Liver (tissue), 9 donors: Measurements from ENCODE around the gene PADI3. TPM values are rescaled to one million over a fixed set of nuclear protein-coding genes. Genes with fewer than 3 reads are reported as not detected.

Experiments
- DNase-seq: peaks from one replicate; pipeline ENCODE4 v3.0.0-alpha.2; 2017; ENCODE audit warnings: low spot score
- H3K27ac ChIP-seq, 2 donors: one replicate each; pipeline ENCODE4 v1.7.0; 2013; ENCODE audit warnings: inconsistent platforms in 2 of 2, low read length in 2 of 2, control low read depth in 1 of 2, low read depth in 1 of 2, mild to moderate bottlenecking in 1 of 2
- H3K27me3 ChIP-seq, 4 donors: one replicate each; pipeline versions ENCODE4 v1.6.1 to v1.7.0; 2013; ENCODE audit warnings: low read length in 3 of 4, inconsistent platforms in 1 of 4, mild to moderate bottlenecking in 1 of 4, moderate library complexity in 1 of 4; ENCODE audit not compliant: control insufficient read depth in 4 of 4, insufficient read depth in 4 of 4
- H3K36me3 ChIP-seq, 4 donors: one replicate each; pipeline versions ENCODE4 v1.6.1 to v1.7.0; 2013; ENCODE audit warnings: low read length in 3 of 4, mild to moderate bottlenecking in 3 of 4, low read depth in 1 of 4, moderate library complexity in 1 of 4; ENCODE audit not compliant: control insufficient read depth in 4 of 4, insufficient read depth in 3 of 4
- H3K4me1 ChIP-seq, 4 donors: one replicate each; pipeline versions ENCODE4 v1.6.1 to v1.7.0; 2013; ENCODE audit warnings: low read length in 3 of 4, mild to moderate bottlenecking in 3 of 4, moderate library complexity in 1 of 4; ENCODE audit not compliant: control insufficient read depth in 4 of 4, insufficient read depth in 4 of 4
- H3K4me3 ChIP-seq, 3 donors: one replicate each; pipeline versions ENCODE4 v1.6.1 to v1.7.0; 2013; ENCODE audit warnings: low read length in 3 of 3, control low read depth in 1 of 3, low read depth in 1 of 3, mild to moderate bottlenecking in 1 of 3
- H3K9ac ChIP-seq, 2 donors: one replicate each; pipeline ENCODE4 v1.7.0; 2013; ENCODE audit warnings: low read length in 2 of 2, mild to moderate bottlenecking in 2 of 2, moderate library complexity in 2 of 2, control low read depth in 1 of 2, low read depth in 1 of 2
- H3K9me3 ChIP-seq, 4 donors: one replicate each; pipeline versions ENCODE4 v1.6.1 to v1.7.0; 2013; ENCODE audit warnings: low read length in 3 of 4; ENCODE audit not compliant: control insufficient read depth in 4 of 4
- EGR1 ChIP-seq, 2 donors: IDR thresholded peaks; 2 replicates each; pipeline ENCODE4 v1.6.1; 2016 to 2018; ENCODE audit warnings: antibody characterized with exemption in 2 of 2, low read depth in 2 of 2
- FOXA1 ChIP-seq: IDR thresholded peaks from 2 replicates; pipeline ENCODE4 v1.6.1; 2016; ENCODE audit warnings: antibody characterized with exemption
- FOXA2 ChIP-seq: IDR thresholded peaks from 2 replicates; pipeline ENCODE4 v1.6.1; 2016; ENCODE audit warnings: antibody characterized with exemption
- GABPA ChIP-seq, 2 donors: IDR thresholded peaks in 1 of 2; conservative IDR thresholded peaks in 1 of 2; 2 replicates each; pipeline ENCODE4 v1.6.1; 2016; ENCODE audit warnings: antibody characterized with exemption in 2 of 2, mild to moderate bottlenecking in 1 of 2, moderate library complexity in 1 of 2
- HNF4A ChIP-seq, 2 donors: conservative IDR thresholded peaks; 2 replicates each; pipeline ENCODE4 v1.6.1; 2016; ENCODE audit warnings: antibody characterized with exemption in 2 of 2, mild to moderate bottlenecking in 2 of 2
- HNF4G ChIP-seq: IDR thresholded peaks from 2 replicates; pipeline ENCODE4 v1.6.1; 2016; ENCODE audit warnings: antibody characterized with exemption
- JUND ChIP-seq, 2 donors: IDR thresholded peaks; 2 replicates each; pipeline ENCODE4 v1.6.1; 2016; ENCODE audit warnings: antibody characterized with exemption in 2 of 2
- NR2F2 ChIP-seq: IDR thresholded peaks from 2 replicates; pipeline ENCODE4 v1.6.1; 2016; ENCODE audit warnings: antibody characterized with exemption
- RAD21 ChIP-seq, 2 donors: IDR thresholded peaks; 2 replicates each; pipeline ENCODE4 v1.6.1; 2016; ENCODE audit warnings: antibody characterized with exemption in 2 of 2, mild to moderate bottlenecking in 2 of 2
- RXRA ChIP-seq, 2 donors: IDR thresholded peaks; 2 replicates each; pipeline ENCODE4 v1.6.1; 2017 to 2018; ENCODE audit warnings: antibody characterized with exemption in 2 of 2, mild to moderate bottlenecking in 1 of 2
- SP1 ChIP-seq: IDR thresholded peaks from 2 replicates; pipeline ENCODE4 v1.6.1; 2018; ENCODE audit warnings: antibody characterized with exemption, mild to moderate bottlenecking
- TAF1 ChIP-seq: conservative IDR thresholded peaks from 2 replicates; pipeline ENCODE4 v1.6.1; 2016; ENCODE audit warnings: antibody characterized with exemption, mild to moderate bottlenecking
- YY1 ChIP-seq: IDR thresholded peaks from 2 replicates; pipeline ENCODE4 v1.6.1; 2016; ENCODE audit warnings: antibody characterized with exemption, mild to moderate bottlenecking
- WGBS: extraction: QIAGEN DNeasy Blood & Tissue Kit; methylation state at CpG from one replicate; pipeline ENCODE4 v1.1.7; 2013; 5-methylcytosine and 5-hydroxymethylcytosine counted together
- polyA plus RNA-seq, 2 donors: library from polyadenylated mRNA; stranded (reverse) in 1 of 2; unstranded in 1 of 2; fragments of 200-250 nt in 1 of 2; fragments of >200 nt in 1 of 2; fragmentation: Nextera tagmentation in 1 of 2; extraction: Ambion mirVana in 1 of 2; gene quantifications; one replicate each; pipeline versions ENCODE4 v1.2.1 to v1.2.3, GENCODE V29; 2013 to 2015
- total RNA-seq, 2 donors: library from RNA; depleted of rRNA; stranded (reverse); fragments of >200 nt; gene quantifications; one replicate each; pipeline ENCODE4 v1.2.3, GENCODE V29; 2014
- TF ChIP-seq, protein P1 (sequence below): fragments of 150-350 bp; IDR thresholded peaks from 2 replicates; pipeline ENCODE4 v1.5.1; 2017; ENCODE audit warnings: improper control_type of control experiment, low read depth, low read length; ENCODE audit not compliant: missing input control
- TF ChIP-seq, protein P2 (sequence below): IDR thresholded peaks from 2 replicates; pipeline ENCODE4 v1.6.1; 2016; ENCODE audit warnings: antibody characterized with exemption, mild to moderate bottlenecking
- TF ChIP-seq, protein P3 (sequence below): IDR thresholded peaks from 2 replicates; pipeline ENCODE4 v1.6.1; 2016; ENCODE audit warnings: antibody characterized with exemption
- TF ChIP-seq, protein P4 (sequence below): IDR thresholded peaks from 2 replicates; pipeline ENCODE4 v1.6.1; 2016; ENCODE audit warnings: antibody characterized with exemption
- TF ChIP-seq, protein P5 (sequence below): IDR thresholded peaks from 2 replicates; pipeline ENCODE4 v1.6.1; 2016; ENCODE audit warnings: antibody characterized with exemption
- donor health status: healthy.
- donor health status: healthy.
- donor health status: healthy.
- donor health status: healthy.
- donor health status: healthy.

Gene PADI3
- total and polyA plus RNA-seq, 4 donors: not detected

DNA sequence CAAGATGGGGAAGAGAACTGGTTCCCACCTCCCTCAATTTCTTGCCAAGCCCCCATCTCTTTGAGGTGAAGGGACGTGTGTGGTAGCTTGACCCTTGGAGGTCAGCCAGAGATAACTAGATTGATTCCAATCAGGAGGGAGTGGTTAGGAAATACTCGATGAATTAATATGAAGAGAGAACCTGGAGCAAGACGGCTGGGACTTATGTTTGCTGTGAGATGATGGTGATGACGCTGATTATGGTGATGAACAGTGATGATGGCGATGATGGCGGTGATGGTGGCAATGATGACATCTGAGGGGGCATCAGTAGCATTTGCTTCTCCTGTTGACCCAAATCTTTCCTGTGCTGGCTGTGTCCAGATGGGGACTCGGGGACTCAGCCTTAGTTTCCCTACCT lies 43.2 kb upstream of the PADI3 start:
- no peak for DNase-seq
- TF ChIP-seq FOXA1: no peak
- TF ChIP-seq, protein P1, sequence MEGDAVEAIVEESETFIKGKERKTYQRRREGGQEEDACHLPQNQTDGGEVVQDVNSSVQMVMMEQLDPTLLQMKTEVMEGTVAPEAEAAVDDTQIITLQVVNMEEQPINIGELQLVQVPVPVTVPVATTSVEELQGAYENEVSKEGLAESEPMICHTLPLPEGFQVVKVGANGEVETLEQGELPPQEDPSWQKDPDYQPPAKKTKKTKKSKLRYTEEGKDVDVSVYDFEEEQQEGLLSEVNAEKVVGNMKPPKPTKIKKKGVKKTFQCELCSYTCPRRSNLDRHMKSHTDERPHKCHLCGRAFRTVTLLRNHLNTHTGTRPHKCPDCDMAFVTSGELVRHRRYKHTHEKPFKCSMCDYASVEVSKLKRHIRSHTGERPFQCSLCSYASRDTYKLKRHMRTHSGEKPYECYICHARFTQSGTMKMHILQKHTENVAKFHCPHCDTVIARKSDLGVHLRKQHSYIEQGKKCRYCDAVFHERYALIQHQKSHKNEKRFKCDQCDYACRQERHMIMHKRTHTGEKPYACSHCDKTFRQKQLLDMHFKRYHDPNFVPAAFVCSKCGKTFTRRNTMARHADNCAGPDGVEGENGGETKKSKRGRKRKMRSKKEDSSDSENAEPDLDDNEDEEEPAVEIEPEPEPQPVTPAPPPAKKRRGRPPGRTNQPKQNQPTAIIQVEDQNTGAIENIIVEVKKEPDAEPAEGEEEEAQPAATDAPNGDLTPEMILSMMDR: no peak
- TF ChIP-seq, protein P2, sequence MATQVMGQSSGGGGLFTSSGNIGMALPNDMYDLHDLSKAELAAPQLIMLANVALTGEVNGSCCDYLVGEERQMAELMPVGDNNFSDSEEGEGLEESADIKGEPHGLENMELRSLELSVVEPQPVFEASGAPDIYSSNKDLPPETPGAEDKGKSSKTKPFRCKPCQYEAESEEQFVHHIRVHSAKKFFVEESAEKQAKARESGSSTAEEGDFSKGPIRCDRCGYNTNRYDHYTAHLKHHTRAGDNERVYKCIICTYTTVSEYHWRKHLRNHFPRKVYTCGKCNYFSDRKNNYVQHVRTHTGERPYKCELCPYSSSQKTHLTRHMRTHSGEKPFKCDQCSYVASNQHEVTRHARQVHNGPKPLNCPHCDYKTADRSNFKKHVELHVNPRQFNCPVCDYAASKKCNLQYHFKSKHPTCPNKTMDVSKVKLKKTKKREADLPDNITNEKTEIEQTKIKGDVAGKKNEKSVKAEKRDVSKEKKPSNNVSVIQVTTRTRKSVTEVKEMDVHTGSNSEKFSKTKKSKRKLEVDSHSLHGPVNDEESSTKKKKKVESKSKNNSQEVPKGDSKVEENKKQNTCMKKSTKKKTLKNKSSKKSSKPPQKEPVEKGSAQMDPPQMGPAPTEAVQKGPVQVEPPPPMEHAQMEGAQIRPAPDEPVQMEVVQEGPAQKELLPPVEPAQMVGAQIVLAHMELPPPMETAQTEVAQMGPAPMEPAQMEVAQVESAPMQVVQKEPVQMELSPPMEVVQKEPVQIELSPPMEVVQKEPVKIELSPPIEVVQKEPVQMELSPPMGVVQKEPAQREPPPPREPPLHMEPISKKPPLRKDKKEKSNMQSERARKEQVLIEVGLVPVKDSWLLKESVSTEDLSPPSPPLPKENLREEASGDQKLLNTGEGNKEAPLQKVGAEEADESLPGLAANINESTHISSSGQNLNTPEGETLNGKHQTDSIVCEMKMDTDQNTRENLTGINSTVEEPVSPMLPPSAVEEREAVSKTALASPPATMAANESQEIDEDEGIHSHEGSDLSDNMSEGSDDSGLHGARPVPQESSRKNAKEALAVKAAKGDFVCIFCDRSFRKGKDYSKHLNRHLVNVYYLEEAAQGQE: no peak
- no peak for TF ChIP-seq YY1
- TF ChIP-seq RAD21 (IDR thresholded peaks at IDR 0.05): no peak
- TF ChIP-seq HNF4A (conservative IDR thresholded peaks at IDR 0.05): no peak
- TF ChIP-seq, protein P3, sequence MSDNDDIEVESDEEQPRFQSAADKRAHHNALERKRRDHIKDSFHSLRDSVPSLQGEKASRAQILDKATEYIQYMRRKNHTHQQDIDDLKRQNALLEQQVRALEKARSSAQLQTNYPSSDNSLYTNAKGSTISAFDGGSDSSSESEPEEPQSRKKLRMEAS: no peak
- no peak overlapping the region for H3K9ac ChIP-seq
- no peaks in the 10 kb centered on the region for H3K4me1 ChIP-seq
- H3K27ac ChIP-seq: no peak overlapping the region
- H3K4me3 ChIP-seq: no peak overlapping the region
- no peaks in the 10 kb centered on the region for H3K36me3 ChIP-seq
- peaks cover 0 to 3% (median 0%) of the 10 kb centered on the region in 4 donors for H3K27me3 ChIP-seq
- no peaks in the 10 kb centered on the region for H3K9me3 ChIP-seq
- WGBS: 84% methylated on average over 7 of the region's 7 CpGs

DNA sequence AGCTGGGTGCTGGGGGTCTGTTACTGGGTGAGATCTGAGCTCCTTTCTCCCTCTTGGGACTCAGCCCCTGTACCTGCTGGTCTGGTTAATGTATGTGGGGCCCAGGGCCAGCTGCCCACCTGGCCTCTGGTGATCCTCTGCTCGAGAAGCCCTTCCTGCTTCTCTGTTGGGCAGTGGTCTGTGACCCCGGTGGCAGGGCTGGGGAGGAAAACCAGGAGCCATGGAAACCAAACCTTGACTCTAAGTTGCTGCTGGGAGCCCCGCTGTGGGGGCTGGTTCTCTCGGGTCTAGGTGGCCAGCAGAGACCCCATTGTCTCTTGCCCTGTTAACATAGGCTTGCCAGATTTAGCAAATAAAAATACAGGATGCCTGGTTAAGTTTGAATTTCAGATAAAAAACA lies 42.7 kb upstream of the PADI3 start:
- Histone ChIP-seq H3K9ac (no peak overlapping the region), H3K27ac (no peak overlapping the region), H3K4me3 (no peak overlapping the region), H3K36me3 (no peaks in the 10 kb centered on the region), H3K4me1 (no peaks in the 10 kb centered on the region), H3K27me3 (peaks cover 0 to 3% (median 0%) of the 10 kb centered on the region in 4 donors), H3K9me3 (no peaks in the 10 kb centered on the region)
- TF ChIP-seq, protein P3: no peak
- TF ChIP-seq NR2F2: no peak
- TF ChIP-seq, protein P4, sequence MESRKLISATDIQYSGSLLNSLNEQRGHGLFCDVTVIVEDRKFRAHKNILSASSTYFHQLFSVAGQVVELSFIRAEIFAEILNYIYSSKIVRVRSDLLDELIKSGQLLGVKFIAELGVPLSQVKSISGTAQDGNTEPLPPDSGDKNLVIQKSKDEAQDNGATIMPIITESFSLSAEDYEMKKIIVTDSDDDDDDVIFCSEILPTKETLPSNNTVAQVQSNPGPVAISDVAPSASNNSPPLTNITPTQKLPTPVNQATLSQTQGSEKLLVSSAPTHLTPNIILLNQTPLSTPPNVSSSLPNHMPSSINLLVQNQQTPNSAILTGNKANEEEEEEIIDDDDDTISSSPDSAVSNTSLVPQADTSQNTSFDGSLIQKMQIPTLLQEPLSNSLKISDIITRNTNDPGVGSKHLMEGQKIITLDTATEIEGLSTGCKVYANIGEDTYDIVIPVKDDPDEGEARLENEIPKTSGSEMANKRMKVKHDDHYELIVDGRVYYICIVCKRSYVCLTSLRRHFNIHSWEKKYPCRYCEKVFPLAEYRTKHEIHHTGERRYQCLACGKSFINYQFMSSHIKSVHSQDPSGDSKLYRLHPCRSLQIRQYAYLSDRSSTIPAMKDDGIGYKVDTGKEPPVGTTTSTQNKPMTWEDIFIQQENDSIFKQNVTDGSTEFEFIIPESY: no peak
- TF ChIP-seq RAD21 (IDR thresholded peaks at IDR 0.05): no peak
- TF ChIP-seq RXRA (IDR thresholded peaks at IDR 0.05): no peak
- no peak for TF ChIP-seq GABPA (IDR thresholded peaks at IDR 0.05 in 1 of 2, conservative IDR thresholded peaks at IDR 0.05 in 1 of 2)
- TF ChIP-seq, protein P2: no peak
- TF ChIP-seq, protein P1: no peak
- no peak for TF ChIP-seq JUND (IDR thresholded peaks at IDR 0.05)
- no peak for TF ChIP-seq SP1
- no peak for TF ChIP-seq HNF4A (conservative IDR thresholded peaks at IDR 0.05)
- TF ChIP-seq, protein P5, sequence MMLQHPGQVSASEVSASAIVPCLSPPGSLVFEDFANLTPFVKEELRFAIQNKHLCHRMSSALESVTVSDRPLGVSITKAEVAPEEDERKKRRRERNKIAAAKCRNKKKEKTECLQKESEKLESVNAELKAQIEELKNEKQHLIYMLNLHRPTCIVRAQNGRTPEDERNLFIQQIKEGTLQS: no peak
- no peak for TF ChIP-seq HNF4G
- no peak for TF ChIP-seq YY1
- no peak for TF ChIP-seq EGR1 (IDR thresholded peaks at IDR 0.05; ENCODE audit: low read depth in 2 of 2)
- TF ChIP-seq TAF1: no peak
- TF ChIP-seq FOXA1: no peak
- TF ChIP-seq FOXA2: no peak
- 59% methylated on average over 4 of the region's 4 CpGs for whole genome bisulfite sequencing
- DNase-seq: no peak
